CD4-positive, alpha-beta memory T cell (primary cell): Measurements from ENCODE around the gene ABCB9. TPM values are rescaled to one million over a fixed set of nuclear protein-coding genes. Genes with fewer than 3 reads are reported as not detected.
"Not testable (repeated sequence)": the region's sequence is repeated elsewhere in the genome, so short reads cannot be mapped to it uniquely, and the experiment has no call there.

Experiments used
- CTCF ChIA-PET: fragments of 350-600 bp; sonication (Branson Sonifier 250); formaldehyde crosslinking; loops from one replicate; lab custom pipeline; 2021; ENCODE audit warnings: inconsistent platforms; ENCODE audit not compliant: partially characterized antibody; lab: Charles Lee
- POLR2A ChIA-PET: fragments of 350-600 bp; sonication (Branson Sonifier 250); formaldehyde crosslinking; loops from one replicate; lab custom pipeline; 2021; ENCODE audit not compliant: partially characterized antibody; lab: Charles Lee
- DNase-seq, 5 donors: peaks; one replicate each; pipeline versions ENCODE4 v3.0.0 to v3.0.0-alpha.2; 2020 to 2022; ENCODE audit warnings: mixed read lengths in 1 of 5
- H3K27ac ChIP-seq: one replicate; pipeline ENCODE4 v1.7.0; 2013; ENCODE audit warnings: low read depth, low read length
- H3K27me3 ChIP-seq: 2 replicates; pipeline ENCODE4 v1.7.0; 2013; ENCODE audit warnings: mild to moderate bottlenecking, low read length, moderate library complexity; ENCODE audit not compliant: insufficient read depth
- H3K36me3 ChIP-seq: 2 replicates; pipeline ENCODE4 v1.7.0; 2013; ENCODE audit warnings: mild to moderate bottlenecking, low read length, moderate library complexity; ENCODE audit not compliant: insufficient read depth
- H3K4me1 ChIP-seq: 2 replicates; pipeline ENCODE4 v1.7.0; 2013; ENCODE audit warnings: mild to moderate bottlenecking, low read length, moderate library complexity; ENCODE audit not compliant: insufficient read depth
- H3K4me3 ChIP-seq, 2 donors: one replicate each; pipeline ENCODE4 v1.7.0; 2013; ENCODE audit warnings: low read length in 2 of 2, mild to moderate bottlenecking in 1 of 2
- H3K9me3 ChIP-seq, 2 donors: one replicate each; pipeline ENCODE4 v1.7.0; 2013; ENCODE audit warnings: low read length in 2 of 2, control low read depth in 1 of 2; ENCODE audit not compliant: control insufficient read depth in 1 of 2
- H3K27ac Mint-ChIP-seq, 7 donors: one replicate each; pipeline ENCODE4 v1.8.0; 2020 to 2021; ENCODE audit warnings: mixed read lengths in 7 of 7, mild to moderate bottlenecking in 6 of 7, inconsistent platforms in 3 of 7, moderate library complexity in 3 of 7
- H3K27me3 Mint-ChIP-seq, 2 donors: one replicate each; pipeline ENCODE4 v1.8.0; 2020 to 2021; ENCODE audit warnings: mixed read lengths in 2 of 2
- H3K36me3 Mint-ChIP-seq, 2 donors: one replicate each; pipeline ENCODE4 v1.8.0; 2020 to 2021; ENCODE audit warnings: mixed read lengths in 2 of 2, inconsistent platforms in 1 of 2, mild to moderate bottlenecking in 1 of 2
- H3K4me1 Mint-ChIP-seq, 4 donors: one replicate each; pipeline ENCODE4 v1.8.0; 2020 to 2021; ENCODE audit warnings: mixed read lengths in 4 of 4, mild to moderate bottlenecking in 1 of 4
- H3K4me3 Mint-ChIP-seq, 8 donors: one replicate each; pipeline ENCODE4 v1.8.0; 2020 to 2021; ENCODE audit warnings: mixed read lengths in 8 of 8, mild to moderate bottlenecking in 7 of 8, moderate library complexity in 6 of 8, inconsistent platforms in 3 of 8
- H3K9me3 Mint-ChIP-seq, 8 donors: one replicate each; pipeline ENCODE4 v1.8.0; 2020 to 2021; ENCODE audit warnings: mixed read lengths in 8 of 8, mild to moderate bottlenecking in 5 of 8, inconsistent platforms in 3 of 8, moderate library complexity in 1 of 8
- intact Hi-C: fragments of 100-400 bp; cut with micrococcal nuclease; formaldehyde crosslinking; loops from one replicate; pipeline ENCODE4 v1.15.1; 2023
- polyA plus RNA-seq, 2 donors: library from polyadenylated mRNA; unstranded; fragments of 300-500 nt; fragmentation: Illumina TruSeq; gene quantifications; one replicate each; pipeline ENCODE4 v1.2.3, GENCODE V29; 2021
- total RNA-seq, 2 experiments: library from RNA; stranded (reverse); gene quantifications; one replicate each; pipeline ENCODE4 v1.2.3, GENCODE V29; 2021

Gene ABCB9
- total and polyA plus RNA-seq, 4 experiments from 2014 or later, result 0.81 to 7.1 (median 3.8) TPM

GRCh38 chr12:122946690-122947341, 19.4 kb downstream of the ABCB9 start:
- peak overlapping the region in 4 of 7 donors; percentile 74 to 84 (median 78) for H3K27ac Mint-ChIP-seq

GRCh38 chr12:122944605-122945592, 21.4 kb downstream of the ABCB9 start:
- ChIA-PET POLR2A (no interaction called here), CTCF (interaction anchor here (0.7 to 17.2 kb wide), 6 partner anchors 10 to 151 kb away, joined by 3 to 268 read pairs (median 4); no protein-coding TSS in a partner anchor)
- intact Hi-C loops, result no loop called here
- Mint-ChIP-seq H3K27ac (peak overlapping the region in 1 of 7 donors; percentile 81), H3K36me3 (no peaks in the 10 kb centered on the region), H3K4me1 (peaks cover 9 to 24% (median 11%) of the 10 kb centered on the region in 4 donors), H3K4me3 (no peak overlapping the region), H3K9me3 (no peaks in the 10 kb centered on the region), H3K27me3 (no peaks in the 10 kb centered on the region)
- Histone ChIP-seq H3K27me3 (no peaks in the 10 kb centered on the region), H3K36me3 (no peaks in the 10 kb centered on the region), H3K4me1 (peaks cover 11% of the 10 kb centered on the region), H3K27ac (no peak overlapping the region), H3K9me3 (no peaks in the 10 kb centered on the region), H3K4me3 (no peak overlapping the region)
- DNase-seq, result no peak

More at GRCh38 chr12:122946690-122947341, 19.4 kb downstream of the ABCB9 start:
- H3K9me3 Mint-ChIP-seq, result no peaks in the 10 kb centered on the region
- Histone ChIP-seq H3K27ac (no peak overlapping the region), H3K27me3 (no peaks in the 10 kb centered on the region), H3K36me3 (no peaks in the 10 kb centered on the region), H3K4me3 (no peak overlapping the region), H3K4me1 (peaks cover 11% of the 10 kb centered on the region), H3K9me3 (no peaks in the 10 kb centered on the region)
- H3K4me3 Mint-ChIP-seq, result peak overlapping the region in 1 of 8 donors; percentile 17
- ChIA-PET POLR2A (interaction anchor here (0.6 to 1.3 kb wide), 3 partner anchors 10 to 111 kb away, joined by 3 to 4 read pairs (median 3); partner anchors contain the start of gene HIP1R), CTCF (interaction anchor here (0.9 to 17.2 kb wide), 6 partner anchors 58 to 291 kb away, joined by 3 to 268 read pairs (median 5); no protein-coding TSS in a partner anchor)
- no peaks in the 10 kb centered on the region for H3K36me3 Mint-ChIP-seq
- intact Hi-C loops, result no loop called here
- peaks cover 9 to 24% (median 11%) of the 10 kb centered on the region in 4 donors for H3K4me1 Mint-ChIP-seq
- H3K27me3 Mint-ChIP-seq, result no peaks in the 10 kb centered on the region
- peak in 3 of 5 donors; percentile 9 to 80 (median 28) for DNase-seq

DNA sequence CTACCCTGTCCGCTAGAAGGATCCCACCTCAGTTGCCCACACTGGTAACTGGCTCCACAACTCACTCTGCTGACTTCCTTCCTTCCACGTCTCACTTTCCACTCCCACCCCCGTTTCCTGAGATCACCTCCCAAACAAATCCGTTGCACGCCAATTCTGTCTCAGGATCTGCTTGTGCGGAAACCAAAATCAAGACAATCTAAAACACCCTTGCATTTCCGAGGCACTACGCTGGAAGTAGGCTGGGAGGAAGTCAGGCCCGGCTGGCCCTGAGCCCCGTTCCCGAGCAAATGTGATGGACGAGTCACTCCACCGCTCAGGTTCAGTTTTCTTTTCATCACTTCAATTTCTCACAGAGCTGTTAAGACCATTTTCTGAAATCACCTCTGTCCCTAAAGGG, 23.1 kb downstream of the ABCB9 start:
- no peaks in the 10 kb centered on the region for H3K36me3 ChIP-seq
- ChIA-PET POLR2A (no interaction called here), CTCF (interaction anchor here (17.2 kb wide), 1 partner anchor 83 kb away, joined by 268 read pairs; no protein-coding TSS in a partner anchor)
- H3K27me3 Mint-ChIP-seq, result no peaks in the 10 kb centered on the region
- H3K27ac Mint-ChIP-seq, result peak overlapping the region in 3 of 7 donors; percentile 20 to 78 (median 51)
- H3K4me3 ChIP-seq, result no peak overlapping the region
- no peaks in the 10 kb centered on the region for H3K9me3 ChIP-seq
- intact Hi-C loops, result no loop called here
- DNase-seq, result no peak
- H3K4me1 ChIP-seq, result peaks cover 11% of the 10 kb centered on the region
- no peaks in the 10 kb centered on the region for H3K36me3 Mint-ChIP-seq
- no peaks in the 10 kb centered on the region for H3K27me3 ChIP-seq
- no peak overlapping the region for H3K27ac ChIP-seq
- H3K9me3 Mint-ChIP-seq, result no peaks in the 10 kb centered on the region
- peaks cover 8 to 24% (median 11%) of the 10 kb centered on the region in 4 donors for H3K4me1 Mint-ChIP-seq
- H3K4me3 Mint-ChIP-seq, result no peak overlapping the region

GRCh38 chr12:122942637-122943036, 23.6 kb downstream of the ABCB9 start:
- H3K9me3 ChIP-seq, result no peaks in the 10 kb centered on the region
- peaks cover 9% of the 10 kb centered on the region for H3K4me1 ChIP-seq
- Mint-ChIP-seq H3K4me1 (peaks cover 7 to 24% (median 11%) of the 10 kb centered on the region in 4 donors), H3K27me3 (no peaks in the 10 kb centered on the region), H3K36me3 (no peaks in the 10 kb centered on the region), H3K9me3 (no peaks in the 10 kb centered on the region), H3K4me3 (no peak overlapping the region), H3K27ac (peak overlapping the region in 1 of 7 donors; percentile 20)
- intact Hi-C loops, result no loop called here
- POLR2A ChIA-PET, result no interaction called here
- H3K27ac ChIP-seq, result no peak overlapping the region
- CTCF ChIA-PET, result interaction anchor here (17.2 kb wide), 1 partner anchor 82 kb away, joined by 268 read pairs; no protein-coding TSS in a partner anchor
- no peak for DNase-seq
- no peak overlapping the region for H3K4me3 ChIP-seq
- no peaks in the 10 kb centered on the region for H3K27me3 ChIP-seq
- H3K36me3 ChIP-seq, result no peaks in the 10 kb centered on the region

DNA sequence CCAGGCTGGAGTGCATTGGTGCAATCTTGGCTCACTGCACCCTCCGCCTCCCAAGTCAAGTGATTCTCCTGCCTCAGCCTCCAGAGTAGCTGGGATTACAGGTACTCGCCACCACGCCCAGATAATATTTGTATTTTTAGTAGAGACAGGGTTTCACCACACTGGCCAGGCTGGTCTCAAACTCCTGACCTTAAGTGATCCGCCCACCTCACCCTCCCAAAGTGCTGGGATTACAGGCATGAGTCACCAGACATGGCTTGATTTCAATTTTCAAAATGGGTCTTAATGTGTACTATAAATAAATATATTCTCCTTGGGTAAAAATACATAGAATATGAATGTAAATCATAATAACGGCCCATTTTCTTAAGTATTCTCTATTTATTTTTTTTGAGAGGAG, 24.9 kb downstream of the ABCB9 start:
- H3K27ac ChIP-seq, H3K4me3 Mint-ChIP-seq, H3K4me1 ChIP-seq, H3K9me3 Mint-ChIP-seq, H3K36me3 ChIP-seq, H3K4me3 ChIP-seq, H3K36me3 Mint-ChIP-seq, H3K27me3 Mint-ChIP-seq, H3K27ac Mint-ChIP-seq, intact Hi-C loops, POLR2A ChIA-PET, DNase-seq, H3K9me3 ChIP-seq, H3K27me3 ChIP-seq: not testable (repeated sequence)
- peaks cover 3 to 13% (median 4%) of the 10 kb centered on the region in 4 donors for H3K4me1 Mint-ChIP-seq
- CTCF ChIA-PET, result interaction anchor here (1.4 to 17.2 kb wide), 2 partner anchors 81 to 147 kb away, joined by 3 to 268 read pairs; no protein-coding TSS in a partner anchor

DNA sequence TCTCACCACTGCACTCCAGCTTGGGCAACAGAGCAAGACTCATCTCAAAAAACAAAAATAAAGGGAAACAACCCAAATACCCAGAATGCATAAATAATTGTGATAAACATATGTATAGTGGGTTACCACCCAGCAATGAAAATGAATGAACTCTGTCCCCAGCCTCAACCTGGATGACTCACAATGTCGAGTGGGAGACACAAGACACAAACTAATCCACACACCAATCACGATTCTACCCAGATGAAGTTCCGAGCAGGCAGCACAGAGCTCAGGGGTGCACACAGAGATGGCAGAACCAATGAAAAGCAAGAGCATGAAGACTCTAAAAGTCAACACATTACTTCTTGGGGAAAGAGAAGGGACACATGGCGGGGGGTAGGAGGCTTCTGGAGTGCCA, 27.1 kb downstream of the ABCB9 start:
- Histone ChIP-seq H3K27ac (no peak overlapping the region), H3K36me3 (no peaks in the 10 kb centered on the region), H3K27me3 (no peaks in the 10 kb centered on the region), H3K9me3 (no peaks in the 10 kb centered on the region), H3K4me1 (no peaks in the 10 kb centered on the region), H3K4me3 (no peak overlapping the region)
- Mint-ChIP-seq H3K36me3 (no peaks in the 10 kb centered on the region), H3K27me3 (no peaks in the 10 kb centered on the region), H3K9me3 (no peaks in the 10 kb centered on the region), H3K27ac (peak overlapping the region in 2 of 7 donors; percentile 80 to 84), H3K4me1 (peaks cover 0 to 10% (median 3%) of the 10 kb centered on the region in 4 donors), H3K4me3 (no peak overlapping the region)
- no peak for DNase-seq
- CTCF ChIA-PET, result no interaction called here
- intact Hi-C loops, result no loop called here
- POLR2A ChIA-PET, result no interaction called here
